Kidney capillary endothelial cell (primary cell): ENCODE results near the gene FRYL.
"Not testable (repeated sequence)": the region's sequence is repeated elsewhere in the genome, so short reads cannot be mapped to it uniquely, and the experiment has no call there.

ENCODE experiments used
- DNase-seq: peaks from one replicate; pipeline ENCODE4 v3.0.0-alpha.2; 2018; ENCODE audit warnings: low spot score

Gene FRYL

DNA sequence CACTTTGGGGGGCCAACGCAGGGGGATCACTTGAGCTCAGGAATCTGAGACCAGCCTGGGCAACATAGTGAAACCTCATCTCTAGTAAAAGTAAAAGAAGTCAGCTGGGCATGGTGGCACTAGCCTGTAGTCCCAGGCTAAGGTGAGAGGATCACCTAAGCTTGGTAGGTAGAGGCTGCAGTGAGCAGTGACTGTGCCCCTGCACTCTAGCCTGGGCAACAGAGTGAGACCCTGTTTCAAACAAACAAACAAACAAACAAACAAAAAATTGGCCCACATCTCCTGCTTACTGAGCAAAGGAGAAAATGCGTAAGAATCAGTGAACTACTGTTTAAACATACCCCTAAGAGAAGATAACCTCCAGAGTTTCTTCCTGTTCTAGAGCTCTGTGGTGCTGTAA is 85.3 kb downstream of the FRYL start:
- DNase-seq, result no peak

DNA sequence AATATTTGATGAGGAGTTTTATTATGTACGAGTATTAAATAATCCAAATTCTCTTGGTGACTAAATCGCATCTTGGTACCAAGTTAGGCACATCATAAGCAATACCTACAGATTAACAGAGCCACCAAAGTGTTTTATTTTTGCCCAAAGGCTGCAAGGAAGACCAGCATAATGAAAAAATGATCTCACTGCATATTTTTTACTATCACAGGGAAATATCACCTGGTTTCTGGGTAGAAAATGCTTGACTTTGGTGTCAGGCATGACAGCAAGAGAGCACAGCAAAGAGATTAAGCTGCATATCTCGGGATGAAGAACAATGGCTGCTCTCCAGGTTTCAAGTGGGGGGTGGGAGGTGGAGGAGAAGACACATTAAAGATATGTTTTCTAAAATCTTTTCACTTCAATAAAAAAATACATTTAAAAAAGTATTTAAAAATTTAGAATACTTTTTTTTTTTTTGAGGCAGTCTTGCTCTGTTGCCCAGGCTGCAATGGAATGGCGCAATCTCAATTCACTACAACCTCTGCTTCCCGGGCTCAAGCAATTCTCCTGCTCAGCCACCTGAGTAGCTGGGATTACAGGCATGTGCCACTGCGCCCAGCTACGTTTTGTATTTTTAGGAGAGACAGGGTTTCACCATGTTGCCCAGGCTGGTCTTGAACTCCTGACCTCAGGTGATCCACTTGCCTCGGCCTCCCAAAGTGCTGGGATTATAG is 86.1 kb downstream of the FRYL start:
- no peak for DNase-seq

DNA sequence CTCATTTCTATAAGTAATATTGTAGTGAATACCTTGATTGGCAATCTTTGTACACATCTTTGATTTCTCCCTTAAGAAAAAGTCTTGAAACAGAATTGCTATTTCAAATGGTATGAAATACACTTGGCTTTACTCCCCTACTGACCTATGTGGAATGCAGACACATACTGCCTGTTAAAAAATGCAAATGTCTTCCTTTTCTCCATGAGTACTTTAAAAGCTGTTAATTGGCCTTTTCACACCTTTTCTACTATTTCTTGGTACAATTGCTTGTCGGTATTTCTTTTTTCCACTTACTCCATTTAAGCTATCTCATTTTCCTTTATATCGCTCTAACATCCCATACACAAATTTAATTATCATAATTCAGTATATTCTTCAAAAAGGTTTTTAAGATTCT is 87.2 kb downstream of the FRYL start:
- DNase-seq, result no peak

DNA sequence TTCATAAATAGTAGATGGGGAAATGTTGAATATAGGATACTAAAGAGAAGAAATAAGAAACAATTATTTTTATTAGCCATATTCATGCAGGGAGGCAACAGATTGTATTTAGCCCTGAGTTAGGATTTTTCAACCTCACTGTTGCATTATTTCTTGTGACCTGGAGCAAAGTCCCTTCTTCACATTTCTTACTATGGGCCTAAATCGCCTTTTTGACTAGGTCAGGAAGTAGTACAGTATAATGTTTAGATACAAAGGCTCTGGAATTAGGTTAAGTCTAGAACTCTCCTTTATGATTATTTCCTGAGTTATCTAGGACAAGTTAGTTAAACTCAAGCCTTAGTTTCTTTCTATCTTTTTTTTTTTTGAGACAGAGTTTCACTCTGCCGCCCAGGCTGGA is 88.0 kb downstream of the FRYL start:
- DNase-seq, result no peak

DNA sequence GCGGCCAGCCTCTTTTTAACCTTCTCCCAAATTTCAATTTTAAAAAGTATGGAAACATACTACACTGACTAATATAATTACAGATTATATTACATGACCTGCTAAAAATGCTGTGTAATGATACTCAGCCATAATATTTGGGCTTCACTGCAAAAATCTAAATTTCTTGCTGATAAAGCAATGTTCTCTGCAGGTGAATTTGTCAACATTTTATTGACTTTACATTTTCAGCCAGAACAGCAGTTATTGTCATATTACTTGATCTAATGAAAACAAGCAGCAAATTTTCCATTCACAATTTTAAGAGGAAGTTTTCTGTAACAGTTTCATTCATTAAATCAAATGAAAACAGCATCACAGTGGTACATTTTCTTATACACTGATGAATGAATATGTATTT is 91.1 kb downstream of the FRYL start:
- no peak for DNase-seq

DNA sequence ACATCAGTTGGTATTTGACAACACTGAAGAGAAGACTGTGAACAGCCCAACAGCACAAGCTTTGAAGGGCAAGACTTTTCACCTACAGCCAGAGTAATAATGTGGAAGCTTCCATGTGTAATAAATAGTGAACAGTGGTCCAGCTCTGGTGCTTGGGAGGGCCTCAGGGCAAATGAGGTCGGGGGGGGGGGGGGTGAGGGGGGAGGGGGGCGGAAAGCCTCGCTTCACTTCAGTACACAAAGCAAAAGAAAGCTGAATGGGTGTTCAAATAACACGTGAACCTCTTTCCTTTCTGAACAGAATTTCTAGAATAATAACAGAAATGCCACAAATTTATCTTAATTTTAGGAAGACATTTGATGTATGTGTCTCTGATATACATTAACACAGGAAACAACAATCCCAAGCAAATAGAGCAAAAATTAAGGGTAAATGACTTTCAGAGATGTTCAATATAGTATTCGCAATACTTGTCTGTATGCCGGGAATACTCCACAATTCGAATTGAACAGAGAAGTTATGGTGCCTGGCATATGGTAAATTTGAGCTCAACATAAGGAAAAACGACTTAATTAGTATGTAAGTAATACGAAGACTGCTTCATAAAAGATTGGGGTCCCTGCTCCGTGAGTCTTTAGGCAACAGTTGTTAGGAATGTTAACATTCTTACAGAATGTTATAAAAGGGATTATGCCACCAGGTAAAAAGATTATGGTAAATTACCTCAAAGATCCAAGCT is 92.6 kb downstream of the FRYL start:
- no peak for DNase-seq

DNA sequence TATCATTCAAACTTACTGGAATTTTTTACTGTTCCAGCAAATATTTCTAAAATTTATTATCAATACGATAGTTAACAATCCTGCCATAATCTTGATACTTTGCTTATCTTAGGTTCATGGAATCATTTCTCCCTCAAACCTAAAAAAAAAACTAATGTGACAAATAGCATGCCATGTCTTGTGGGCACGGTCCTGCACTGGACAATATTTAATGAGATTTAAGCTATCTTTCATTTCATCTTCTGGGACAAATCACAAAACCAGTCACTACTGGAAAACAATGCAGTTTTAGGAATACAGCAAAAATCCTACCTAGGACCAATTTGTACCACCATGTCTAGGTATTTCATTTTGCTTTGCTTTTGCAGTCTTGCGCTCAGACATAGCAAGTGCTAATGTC is 93.7 kb downstream of the FRYL start:
- no peak for DNase-seq

DNA sequence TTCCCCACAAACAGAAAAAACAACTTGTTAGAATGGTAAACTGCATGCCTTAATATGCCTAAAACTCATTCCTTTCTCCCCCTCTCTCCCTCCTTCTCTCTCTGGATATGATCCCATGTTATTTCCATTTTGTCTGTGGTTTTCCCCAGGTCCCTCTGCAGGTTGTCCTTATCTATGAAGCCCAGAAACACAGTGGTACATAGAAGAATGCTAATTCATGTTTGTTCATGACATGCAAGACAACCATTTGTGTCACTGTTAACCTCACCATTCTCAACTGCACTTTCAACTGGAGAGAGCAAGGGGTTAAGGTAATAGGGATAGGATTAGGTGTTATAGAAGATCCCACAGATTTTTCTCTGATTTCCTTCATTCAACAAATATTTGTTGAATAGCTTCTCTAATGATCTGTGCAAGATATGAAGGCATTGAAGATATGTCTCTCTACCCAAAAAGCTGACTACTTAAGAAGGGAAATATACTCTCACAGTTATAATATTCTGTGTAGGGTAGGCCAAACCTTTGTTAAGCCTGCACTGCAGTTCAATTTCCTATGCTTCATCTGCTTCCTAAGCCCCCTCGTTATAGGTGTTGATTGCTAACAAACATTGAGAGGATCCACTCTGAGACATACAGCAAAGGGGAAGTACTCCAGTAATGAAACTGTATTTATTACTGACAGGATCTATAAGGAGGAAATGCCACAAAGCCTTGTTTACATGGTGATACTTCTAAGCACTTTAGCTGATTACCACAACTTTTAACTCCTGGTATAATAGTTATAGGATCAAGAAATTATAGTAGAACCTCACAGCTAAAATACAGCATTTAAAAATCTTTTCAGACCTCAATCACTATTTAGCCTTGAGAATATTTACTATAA is 96.1 kb downstream of the FRYL start:
- no peak for DNase-seq

DNA sequence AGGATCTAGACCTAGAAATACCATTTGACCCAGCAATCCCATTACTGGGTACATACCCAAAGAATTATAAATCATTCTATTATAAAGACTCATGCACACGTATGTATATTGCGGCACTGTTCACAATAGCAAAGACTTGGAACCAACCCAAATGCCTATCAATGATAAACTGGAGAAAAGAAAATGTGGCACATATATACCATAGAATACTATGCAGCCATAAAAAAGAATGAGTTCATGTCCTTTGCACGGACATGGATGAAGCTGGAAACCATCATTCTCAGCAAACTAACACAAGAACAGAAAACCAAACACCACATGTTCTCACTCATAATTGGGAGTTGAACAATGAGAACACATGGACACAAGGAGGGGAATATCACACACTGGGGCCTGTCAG is 97.2 kb downstream of the FRYL start:
- not testable (repeated sequence) for DNase-seq

DNA sequence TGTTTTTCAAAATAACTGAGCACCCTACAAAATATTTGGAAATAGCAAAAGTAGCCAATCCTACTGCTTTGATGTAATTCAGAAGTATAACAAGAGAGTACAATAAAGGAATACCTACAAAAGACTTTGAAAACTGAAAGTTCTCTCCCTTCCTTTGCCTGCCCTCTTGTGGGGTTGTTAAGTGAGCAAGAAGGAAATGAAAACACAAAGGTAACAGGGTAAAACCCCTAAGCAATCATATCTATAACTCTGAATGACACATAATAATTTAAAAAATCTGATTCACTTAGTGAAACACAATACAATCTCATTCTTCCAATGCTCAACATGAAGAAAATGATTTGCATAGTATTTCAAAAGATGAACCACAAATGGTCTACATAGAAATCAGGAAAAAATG is 98.2 kb downstream of the FRYL start:
- DNase-seq, result peak; percentile 49

DNA sequence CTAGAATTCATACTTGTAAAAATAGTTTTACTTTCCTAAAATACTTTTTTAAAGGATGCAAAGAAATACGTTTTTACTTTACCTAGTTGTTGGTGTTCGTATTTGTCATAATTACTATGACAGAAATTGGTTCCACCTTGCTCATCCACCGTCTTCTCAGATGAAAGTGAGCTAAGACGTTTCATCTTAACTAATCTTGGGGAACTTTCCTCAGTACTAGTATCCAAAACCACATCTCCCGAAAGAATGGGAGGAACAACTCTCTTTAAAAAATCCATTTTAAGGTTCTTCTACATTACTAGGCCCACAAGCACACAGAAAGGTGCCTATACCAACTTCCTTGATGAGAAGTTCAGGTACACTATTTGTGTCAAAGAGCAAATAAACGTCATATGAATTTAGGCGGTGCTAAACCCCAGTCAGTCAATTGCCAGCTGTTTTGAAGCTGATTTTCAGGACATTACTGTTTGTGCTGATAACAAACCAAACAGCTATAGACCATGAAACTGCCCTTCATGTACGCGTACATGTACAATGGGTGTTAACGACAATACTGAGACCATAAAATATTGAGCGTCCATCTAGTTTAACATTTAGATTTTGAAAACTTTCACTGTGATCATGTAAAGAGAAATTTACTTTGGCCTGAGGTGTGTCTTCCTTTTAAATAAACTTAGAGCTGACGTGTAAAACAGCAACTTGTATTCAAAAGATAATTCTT is 99.1 kb downstream of the FRYL start:
- DNase-seq, result no peak

DNA sequence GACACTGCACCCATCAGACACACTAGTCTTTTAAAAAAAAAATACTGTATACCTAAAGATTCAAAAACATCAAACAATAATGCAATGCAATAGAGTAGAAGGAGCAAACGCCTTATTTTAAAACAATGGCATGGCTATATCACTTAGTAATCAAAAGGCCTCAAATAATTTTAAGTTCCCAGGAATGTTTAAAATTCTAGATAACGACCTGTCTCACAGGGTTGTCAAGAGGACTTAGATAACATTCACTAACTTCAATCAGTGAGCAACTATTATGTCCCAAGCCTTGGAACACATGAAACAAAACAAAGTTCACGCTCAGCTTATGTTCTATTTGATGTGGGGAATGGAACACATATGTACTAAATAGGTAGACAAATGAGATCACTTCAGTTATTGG is 106.5 kb downstream of the FRYL start:
- no peak for DNase-seq

DNA sequence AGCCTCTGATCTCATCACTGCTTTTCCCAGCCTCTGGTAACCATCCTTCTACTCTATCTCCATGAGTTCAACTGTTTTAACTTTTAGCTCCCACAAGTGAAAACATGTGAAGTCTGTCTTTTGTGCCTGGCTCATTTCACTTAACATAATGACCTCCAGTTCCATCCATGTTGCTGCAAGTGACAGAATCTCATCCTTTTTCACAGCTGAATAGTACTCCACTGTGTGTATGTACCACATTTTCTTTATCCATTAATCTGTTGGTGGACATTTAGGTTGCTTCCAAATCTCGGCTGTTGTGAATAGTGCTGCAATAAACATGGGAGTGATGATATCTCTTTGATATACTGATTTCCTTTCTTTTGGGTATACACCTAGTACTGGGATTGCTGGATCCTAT is 109.5 kb downstream of the FRYL start:
- no peak for DNase-seq

DNA sequence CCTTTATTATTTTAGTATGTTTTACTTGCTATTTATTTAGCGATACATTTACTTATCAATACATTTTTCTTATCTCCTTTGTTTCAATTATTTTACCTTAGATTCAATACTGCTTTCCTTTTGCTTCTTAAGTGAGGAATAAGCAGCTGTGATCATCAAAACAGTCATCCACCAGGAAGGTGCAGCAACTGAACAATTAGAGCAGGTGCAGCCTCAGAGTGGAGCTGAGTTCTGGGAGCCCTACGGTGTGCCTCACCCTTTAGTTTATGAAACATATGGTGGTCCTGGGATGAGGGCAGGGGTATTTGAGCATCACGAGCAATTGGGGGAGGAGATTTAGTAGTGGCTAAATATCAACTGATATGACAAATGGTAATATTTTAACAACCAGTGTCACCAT is 111.0 kb downstream of the FRYL start:
- DNase-seq, result no peak

DNA sequence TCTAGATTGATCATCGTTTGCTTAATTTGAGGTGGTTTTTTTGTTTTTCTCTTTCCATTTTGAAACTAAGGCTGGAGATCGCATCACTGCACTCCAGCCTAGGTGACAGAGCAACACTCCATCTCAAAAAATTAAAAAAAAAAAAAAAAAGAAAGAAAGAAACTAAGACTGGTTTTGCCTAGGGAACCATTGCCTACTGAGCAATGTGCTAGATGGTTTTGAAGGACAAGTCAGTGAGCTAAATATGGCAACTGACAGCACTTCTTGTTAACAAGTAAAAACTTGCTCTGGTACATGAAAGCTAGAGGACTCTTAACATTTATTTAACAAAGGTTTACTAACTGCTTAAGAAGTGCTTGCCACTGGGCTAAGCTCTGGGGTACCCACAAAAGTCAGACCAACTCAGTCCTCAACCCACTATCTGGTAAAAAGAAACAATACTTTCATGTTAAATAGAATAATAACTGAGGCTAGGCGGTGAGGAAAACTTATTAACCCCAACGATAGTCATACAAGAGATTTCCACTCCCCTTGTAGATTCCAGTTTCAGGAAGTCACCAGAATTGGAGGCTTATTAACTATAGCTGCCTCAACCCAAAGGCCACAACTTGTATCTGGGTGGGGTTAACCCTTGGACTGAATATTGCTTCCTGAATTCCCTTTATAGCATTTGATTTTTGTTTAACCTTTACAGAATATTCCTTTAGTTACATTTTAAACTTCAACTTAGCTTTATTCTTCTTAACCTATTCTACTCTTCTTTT is 111.6 kb downstream of the FRYL start:
- no peak for DNase-seq

DNA sequence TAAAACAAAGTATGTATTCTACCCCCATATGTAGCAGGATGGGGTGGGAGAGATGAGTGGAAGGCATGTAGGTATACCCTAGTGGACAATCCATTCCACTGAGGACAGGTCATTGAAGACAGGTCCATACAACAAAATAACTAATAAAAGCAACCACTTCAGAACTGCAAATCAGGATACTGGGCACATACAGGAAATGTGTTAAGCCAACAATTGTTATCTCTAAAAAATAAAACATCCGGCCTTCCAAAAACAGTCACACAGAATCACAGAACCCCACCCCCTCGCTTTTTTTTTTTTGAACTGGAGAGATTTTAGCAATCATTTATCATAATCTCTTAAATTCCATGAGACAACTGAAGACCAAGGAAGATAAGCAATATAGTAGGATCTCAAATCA is 112.9 kb downstream of the FRYL start:
- peak; percentile 36 for DNase-seq

DNA sequence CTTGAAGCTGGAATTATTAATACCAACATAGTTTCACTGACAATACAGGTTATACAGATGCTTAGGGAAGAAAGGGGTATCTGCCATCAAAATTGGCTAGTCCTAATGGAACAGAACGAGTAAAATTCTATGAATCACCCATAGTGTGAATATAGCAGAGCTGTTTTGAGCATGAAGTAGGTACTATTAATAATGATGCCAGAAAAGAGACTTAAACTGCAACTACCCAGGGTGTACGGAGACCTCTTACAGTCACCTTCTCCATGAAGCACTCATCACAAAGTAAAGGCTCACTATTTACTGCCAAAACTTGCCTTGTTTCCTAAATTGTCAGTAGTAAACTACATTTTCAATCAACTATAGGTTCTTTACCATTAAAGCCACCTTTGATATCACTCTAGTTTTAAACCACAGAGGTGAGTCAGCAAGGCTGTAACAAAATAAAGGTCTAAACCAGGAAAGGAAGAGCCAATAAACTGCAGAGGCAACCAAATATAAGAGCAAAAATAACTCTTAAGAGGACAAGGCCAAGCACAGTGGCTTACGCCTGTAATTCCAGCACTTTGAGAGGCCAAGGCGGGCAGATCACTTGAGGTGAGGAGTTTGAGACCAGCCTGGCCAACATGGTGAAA is 114.4 kb downstream of the FRYL start:
- no peak for DNase-seq

DNA sequence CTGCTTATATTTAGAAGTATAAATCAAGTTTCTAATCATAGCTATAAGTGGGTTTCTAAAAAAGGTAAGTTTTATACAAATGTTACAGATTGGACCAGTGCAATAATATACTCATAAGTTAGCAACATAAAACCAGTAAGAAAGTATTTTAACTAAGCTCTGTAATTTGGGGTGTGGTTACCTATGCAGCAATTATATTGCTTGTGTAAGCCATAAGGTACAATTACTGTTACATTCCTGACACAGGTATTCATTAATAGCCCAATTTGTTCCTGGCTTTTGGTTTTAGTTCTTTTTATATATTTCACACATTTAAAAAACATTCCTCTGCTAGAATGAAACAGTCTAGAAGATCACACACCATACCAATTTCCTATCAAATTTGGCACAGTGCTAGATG is 115.1 kb downstream of the FRYL start:
- DNase-seq, result no peak

DNA sequence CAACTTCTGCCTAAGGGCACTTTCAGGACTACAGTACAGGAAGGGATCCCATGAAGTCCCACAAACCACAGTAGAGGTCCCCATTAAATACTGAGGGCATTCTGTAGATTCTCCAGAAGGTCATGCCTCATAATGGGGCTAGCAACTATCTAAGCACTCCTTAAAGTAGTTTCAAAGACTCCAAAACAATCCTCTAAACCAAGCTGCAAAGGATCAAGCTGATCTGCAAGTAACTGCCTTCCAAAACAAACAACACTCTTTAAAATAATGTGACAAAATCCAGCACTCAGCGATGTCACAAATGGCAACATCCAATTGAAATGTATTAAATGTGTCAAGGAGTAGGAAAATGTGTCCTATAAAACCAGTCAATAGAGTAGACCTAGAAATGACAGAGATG is 118.7 kb downstream of the FRYL start:
- DNase-seq, result no peak

DNA sequence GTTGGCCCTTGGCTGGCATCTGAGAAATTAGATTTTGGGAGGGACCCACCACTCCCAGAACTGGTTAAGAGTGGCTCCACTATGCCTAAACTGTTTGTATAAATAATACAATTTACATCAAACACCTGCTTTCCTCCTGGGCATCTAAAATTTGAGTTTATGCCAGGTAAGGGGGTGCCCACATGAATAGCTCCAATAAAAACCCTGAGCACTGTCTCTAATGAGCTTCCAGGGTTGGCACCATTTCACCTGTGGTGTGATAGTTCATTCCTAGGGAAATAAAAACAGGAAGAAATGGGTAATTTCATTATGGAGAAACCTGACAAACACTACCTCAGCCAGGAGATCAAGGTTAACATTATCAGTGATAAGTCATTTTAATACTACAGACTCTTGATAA is 119.7 kb downstream of the FRYL start:
- no peak for DNase-seq
